Osteoblast (primary cell): ENCODE data around the gene SCN8A. TPM values are rescaled to one million over a fixed set of nuclear protein-coding genes. Genes with fewer than 3 reads are reported as not detected.

Experiments used
- DNase-seq: peaks from one replicate; pipeline ENCODE4 v3.0.0; 2011; ENCODE audit warnings: low spot score, mixed read lengths; ENCODE audit not compliant: insufficient read length; ENCODE audit errors: missing footprints
- H2AFZ ChIP-seq: 2 replicates; pipeline ENCODE4 v1.6.0; 2011; ENCODE audit warnings: mild to moderate bottlenecking, low read length
- H3K27ac ChIP-seq: 2 replicates; pipeline ENCODE4 v1.5.1; 2011; ENCODE audit warnings: mild to moderate bottlenecking, low read depth, low read length, moderate library complexity
- H3K27me3 ChIP-seq: 2 replicates; pipeline ENCODE4 v1.6.0; 2012; ENCODE audit warnings: mild to moderate bottlenecking, control low read depth, inconsistent platforms, low read length, moderate library complexity; ENCODE audit not compliant: insufficient read depth
- H3K36me3 ChIP-seq: 2 replicates; pipeline ENCODE4 v1.5.1; 2011; ENCODE audit warnings: mild to moderate bottlenecking, low read length, control low read depth, moderate library complexity; ENCODE audit not compliant: insufficient read depth
- H3K4me1 ChIP-seq: 2 replicates; pipeline ENCODE4 v1.5.1; 2011; ENCODE audit warnings: mild to moderate bottlenecking, low read length, control low read depth, moderate library complexity; ENCODE audit not compliant: insufficient read depth
- H3K4me2 ChIP-seq: 2 replicates; pipeline ENCODE4 v1.6.0; 2011; ENCODE audit warnings: mild to moderate bottlenecking, low read length; ENCODE audit not compliant: insufficient read depth
- H3K4me3 ChIP-seq: fragments of 200-600 bp; sonication (generic); 3 replicates; pipeline ENCODE4 v1.5.1; 2012; ENCODE audit warnings: mild to moderate bottlenecking, low read length, inconsistent platforms; ENCODE audit not compliant: insufficient read depth
- H3K79me2 ChIP-seq: 2 replicates; pipeline ENCODE4 v1.6.0; 2012; ENCODE audit warnings: mild to moderate bottlenecking, low read length, control low read depth, inconsistent platforms; ENCODE audit not compliant: insufficient read depth
- H3K9me3 ChIP-seq: 2 replicates; pipeline ENCODE4 v1.5.1; 2011; ENCODE audit warnings: low read depth, low read length, control low read depth
- H4K20me1 ChIP-seq: 2 replicates; pipeline ENCODE4 v1.6.0; 2012; ENCODE audit warnings: mild to moderate bottlenecking, low read length, control low read depth; ENCODE audit not compliant: insufficient read depth
- CTCF ChIP-seq: IDR thresholded peaks from 2 replicates; pipeline ENCODE4 v1.5.1; 2011; ENCODE audit warnings: mild to moderate bottlenecking, low read depth, low read length, moderate library complexity; ENCODE audit errors: extremely low read depth
- total RNA-seq: library from RNA; depleted of rRNA; stranded (reverse); fragments of >200 nt; gene quantifications from 2 replicates; pipeline ENCODE4 v1.2.3, GENCODE V29; 2012

The SCN8A gene
- total RNA-seq, 1 donor, result 26.4 TPM

- no peaks in the 10 kb centered on the region for H3K27me3 ChIP-seq
- DNase-seq, result no peak
- H3K4me2 ChIP-seq, result no peak overlapping the region
- H3K9me3 ChIP-seq, result no peaks in the 10 kb centered on the region
- H4K20me1 ChIP-seq, result no peaks in the 10 kb centered on the region
- no peak for TF ChIP-seq CTCF
- no peaks in the 10 kb centered on the region for H3K79me2 ChIP-seq
- H3K27ac ChIP-seq, result no peak overlapping the region
- H2AFZ ChIP-seq, result no peak overlapping the region
- no peak overlapping the region for H3K4me3 ChIP-seq
- peaks cover 9% of the 10 kb centered on the region for H3K4me1 ChIP-seq
- peaks cover 4% of the 10 kb centered on the region for H3K36me3 ChIP-seq
Observed at GRCh38 chr12:51760231-51760630, 169.2 kb downstream of the SCN8A start.

GRCh38 chr12:51763743-51764142 is 172.7 kb downstream of the SCN8A start:
- H3K27ac ChIP-seq, result no peak overlapping the region
- no peaks in the 10 kb centered on the region for H3K9me3 ChIP-seq
- H3K27me3 ChIP-seq, result no peaks in the 10 kb centered on the region
- H3K36me3 ChIP-seq, result peaks cover 12% of the 10 kb centered on the region
- TF ChIP-seq CTCF, result no peak
- no peaks in the 10 kb centered on the region for H4K20me1 ChIP-seq
- H3K4me2 ChIP-seq, result no peak overlapping the region
- H3K4me1 ChIP-seq, result peaks cover 9% of the 10 kb centered on the region
- H2AFZ ChIP-seq, result no peak overlapping the region
- no peak for DNase-seq
- no peak overlapping the region for H3K4me3 ChIP-seq
- no peaks in the 10 kb centered on the region for H3K79me2 ChIP-seq

GRCh38 chr12:51766067-51766676 is 175.1 kb downstream of the SCN8A start:
- peaks cover 5% of the 10 kb centered on the region for H3K4me1 ChIP-seq
- TF ChIP-seq CTCF, result no peak
- no peak overlapping the region for H3K27ac ChIP-seq
- no peaks in the 10 kb centered on the region for H3K9me3 ChIP-seq
- no peak for DNase-seq
- no peak overlapping the region for H2AFZ ChIP-seq
- H3K27me3 ChIP-seq, result no peaks in the 10 kb centered on the region
- H3K79me2 ChIP-seq, result no peaks in the 10 kb centered on the region
- no peak overlapping the region for H3K4me3 ChIP-seq
- H3K36me3 ChIP-seq, result peaks cover 21% of the 10 kb centered on the region
- no peak overlapping the region for H3K4me2 ChIP-seq
- H4K20me1 ChIP-seq, result no peaks in the 10 kb centered on the region

GRCh38 chr12:51771008-51771407 is 180.0 kb downstream of the SCN8A start:
- Histone ChIP-seq H2AFZ (no peak overlapping the region), H3K4me2 (no peak overlapping the region), H3K4me3 (no peak overlapping the region), H3K27ac (no peak overlapping the region), H3K27me3 (no peaks in the 10 kb centered on the region), H3K36me3 (peaks cover 40% of the 10 kb centered on the region), H3K9me3 (peaks cover 4% of the 10 kb centered on the region), H3K79me2 (no peaks in the 10 kb centered on the region), H4K20me1 (no peaks in the 10 kb centered on the region), H3K4me1 (peaks cover 8% of the 10 kb centered on the region)
- no peak for TF ChIP-seq CTCF
- no peak for DNase-seq
